ENCODE data around the gene NOL3. TPM values are rescaled to one million over a fixed set of nuclear protein-coding genes. Genes with fewer than 3 reads are reported as not detected.

The NOL3 gene
- total RNA-seq, 1 donor from 2014 or later, result 55.6 TPM

- H3K27ac ChIP-seq, result peak overlapping the region; percentile 91
- H3K4me3 ChIP-seq, result peak overlapping the region; percentile 62
- intact Hi-C loops (cut with DNase I), result no loop called here
- peaks cover 7% of the 10 kb centered on the region for H3K36me3 ChIP-seq
- peaks cover 18% of the 10 kb centered on the region for H3K27me3 ChIP-seq (ENCODE audit: low read depth)
- H3K9me3 ChIP-seq, result no peaks in the 10 kb centered on the region
- DNase-seq, result no peak
- TF ChIP-seq CTCF (IDR thresholded peaks at IDR 0.05), result peak; percentile 63
- peaks cover 64% of the 10 kb centered on the region for H3K4me1 ChIP-seq
- no peak for ATAC-seq
These were observed 633 bp upstream of the NOL3 start for GRCh38 chr16:67169642-67170167.

- peak; percentile 3 to 5 for ATAC-seq
- peaks cover 4% of the 10 kb centered on the region for H3K27me3 ChIP-seq (ENCODE audit: low read depth)
- H3K4me1 ChIP-seq, result peaks cover 60% of the 10 kb centered on the region
These were observed 761 bp downstream of the NOL3 start for GRCh38 chr16:67170949-67171649.

GRCh38 chr16:67173323-67173722, 3.0 kb downstream of the NOL3 start:
- peak overlapping the region; percentile 87 for H3K27ac ChIP-seq
- H3K4me3 ChIP-seq, result peak overlapping the region; percentile 59
- H3K27me3 ChIP-seq (ENCODE audit: low read depth), result no peaks in the 10 kb centered on the region
- TF ChIP-seq CTCF (IDR thresholded peaks at IDR 0.05), result no peak
- intact Hi-C loops (cut with DNase I), result no loop called here
- no peak for DNase-seq
- H3K9me3 ChIP-seq, result no peaks in the 10 kb centered on the region
- H3K36me3 ChIP-seq, result peaks cover 7% of the 10 kb centered on the region
- ATAC-seq, result no peak
- H3K4me1 ChIP-seq, result peaks cover 82% of the 10 kb centered on the region

More at GRCh38 chr16:67170949-67171649, 761 bp downstream of the NOL3 start:
- Histone ChIP-seq H3K36me3 (peaks cover 14% of the 10 kb centered on the region), H3K4me3 (peak overlapping the region; percentile 62), H3K9me3 (no peaks in the 10 kb centered on the region), H3K27ac (peak overlapping the region; percentile 91)
- intact Hi-C loops (cut with DNase I), result no loop called here
- no peak for TF ChIP-seq CTCF (IDR thresholded peaks at IDR 0.05)
- no peak for DNase-seq

- peaks cover 86% of the 10 kb centered on the region for H3K4me1 ChIP-seq
- peak overlapping the region; percentile 87 for H3K27ac ChIP-seq
- no peaks in the 10 kb centered on the region for H3K27me3 ChIP-seq (ENCODE audit: low read depth)
- peak; percentile 79 to 83 for ATAC-seq
- peak; percentile 93 for DNase-seq
- H3K36me3 ChIP-seq, result peaks cover 7% of the 10 kb centered on the region
- TF ChIP-seq CTCF (IDR thresholded peaks at IDR 0.05), result peak; percentile 44
- peak overlapping the region; percentile 59 for H3K4me3 ChIP-seq
- intact Hi-C loops (cut with DNase I), result no loop called here
- H3K9me3 ChIP-seq, result no peaks in the 10 kb centered on the region
These were observed 3.7 kb downstream of the NOL3 start for GRCh38 chr16:67173808-67174705.

- H3K36me3 ChIP-seq, result peaks cover 7% of the 10 kb centered on the region
- ATAC-seq (no peak), DNase-seq (no peak)
- no peaks in the 10 kb centered on the region for H3K27me3 ChIP-seq (ENCODE audit: low read depth)
- TF ChIP-seq CTCF (IDR thresholded peaks at IDR 0.05), result no peak
- H3K9me3 ChIP-seq, result no peaks in the 10 kb centered on the region
- peaks cover 81% of the 10 kb centered on the region for H3K4me1 ChIP-seq
- intact Hi-C loops (cut with DNase I), result no loop called here
- H3K4me3 ChIP-seq, result peak overlapping the region; percentile 59
- H3K27ac ChIP-seq, result peak overlapping the region; percentile 87
These were observed 4.4 kb downstream of the NOL3 start for GRCh38 chr16:67174706-67175231.

Measured in lower lobe of right lung (tissue), 2 donors.